H1 (cell line): ENCODE measurements around the gene RND3. TPM values are rescaled to one million over a fixed set of nuclear protein-coding genes. Genes with fewer than 3 reads are reported as not detected.

Source experiments
- CTCF ChIA-PET: fragments of 300-600 bp; sonication (Branson Sonifier 250); formaldehyde crosslinking; loops from one replicate; lab custom pipeline; 2021; ENCODE audit not compliant: partially characterized antibody; lab: Charles Lee
- POLR2A ChIA-PET: fragments of 300-600 bp; sonication (Branson Sonifier 250); formaldehyde crosslinking; loops from one replicate; lab custom pipeline; 2021; ENCODE audit warnings: inconsistent platforms; ENCODE audit not compliant: partially characterized antibody; lab: Charles Lee
- DNase-seq, 2 experiments: peaks; one replicate each; pipeline versions ENCODE4 v3.0.0 to v3.0.0-alpha.2; 2010 to 2022; ENCODE audit warnings: low spot score in 2 of 2, low read depth in 1 of 2, mixed read lengths in 1 of 2
- FAIRE-seq: peaks from 2 replicates; lab custom pipeline; 2011; peaks lifted over from hg19 to GRCh38; lab: Jason Lieb, UNC
- H2AFZ ChIP-seq: 2 replicates; pipeline ENCODE4 v1.8.1; 2012; ENCODE audit warnings: low read length, inconsistent platforms
- H2AK5ac ChIP-seq: 2 replicates; pipeline ENCODE4 v1.6.1; 2013; ENCODE audit warnings: low read depth, low read length
- H2BK120ac ChIP-seq: replicated peaks from 2 replicates; pipeline ENCODE3; 2013; ENCODE audit warnings: low read depth, low read length, inconsistent platforms
- H2BK12ac ChIP-seq: 2 replicates; pipeline ENCODE4 v1.6.1; 2013; ENCODE audit warnings: low read depth, low read length
- H2BK15ac ChIP-seq: 2 replicates; pipeline ENCODE4 v1.6.1; 2013; ENCODE audit warnings: low read length
- H2BK20ac ChIP-seq: 2 replicates; pipeline ENCODE4 v1.6.1; 2013; ENCODE audit warnings: low read length
- H2BK5ac ChIP-seq: 2 replicates; pipeline ENCODE4 v1.6.1; 2013; ENCODE audit warnings: low read depth, low read length
- H3K14ac ChIP-seq: 2 replicates; pipeline ENCODE4 v1.6.1; 2013; ENCODE audit warnings: inconsistent platforms; ENCODE audit not compliant: insufficient read length
- H3K18ac ChIP-seq: 2 replicates; pipeline ENCODE4 v1.6.1; 2013; ENCODE audit warnings: low read length; ENCODE audit errors: extremely low read depth
- H3K23ac ChIP-seq: 2 replicates; pipeline ENCODE4 v1.6.1; 2013; ENCODE audit warnings: inconsistent platforms; ENCODE audit not compliant: insufficient read length
- H3K23me2 ChIP-seq: 2 replicates; pipeline ENCODE4 v1.6.1; 2013; ENCODE audit warnings: low read depth, low read length
- H3K27ac ChIP-seq: 2 replicates; pipeline ENCODE4 v1.6.1; 2011; ENCODE audit warnings: low read depth, low read length, inconsistent platforms
- H3K27me3 ChIP-seq, 4 experiments: replicated peaks in 1 of 4; 1 replicate in 1 of 4; 2 replicates in 3 of 4; pipeline versions ENCODE4 v1.6.1 to v1.8.1; 2011 to 2013; ENCODE audit warnings: low read length in 3 of 4, mild to moderate bottlenecking in 3 of 4, inconsistent platforms in 2 of 4, mixed read lengths in 2 of 4, moderate library complexity in 1 of 4; ENCODE audit not compliant: control insufficient read depth in 3 of 4, insufficient read depth in 3 of 4; ENCODE audit errors: extremely low read depth in 1 of 4
- H3K36me3 ChIP-seq, 4 experiments: 2 replicates each; pipeline versions ENCODE4 v1.6.1 to v1.8.1; 2011 to 2013; ENCODE audit warnings: mild to moderate bottlenecking in 4 of 4, low read length in 3 of 4, moderate library complexity in 2 of 4, control low read depth in 1 of 4, inconsistent platforms in 1 of 4; ENCODE audit not compliant: insufficient read depth in 4 of 4, control insufficient read depth in 2 of 4
- H3K4ac ChIP-seq: replicated peaks from 2 replicates; pipeline ENCODE3; 2013; ENCODE audit warnings: low read length, low read depth, mixed read lengths, inconsistent platforms; ENCODE audit not compliant: insufficient read length
- H3K4me1 ChIP-seq, 4 experiments: replicated peaks in 1 of 4; 1 replicate in 1 of 4; 2 replicates in 3 of 4; pipeline versions ENCODE4 v1.6.1 to v1.8.1; 2011 to 2013; ENCODE audit warnings: low read length in 3 of 4, inconsistent platforms in 2 of 4, mixed read lengths in 1 of 4; ENCODE audit not compliant: insufficient read depth in 4 of 4, control insufficient read depth in 3 of 4
- H3K4me2 ChIP-seq, 2 experiments: 2 replicates each; pipeline versions ENCODE4 v1.6.1 to v1.8.1; 2011 to 2013; ENCODE audit warnings: low read depth in 2 of 2, low read length in 2 of 2, control low read depth in 1 of 2, inconsistent platforms in 1 of 2, mild to moderate bottlenecking in 1 of 2; ENCODE audit not compliant: insufficient read depth in 1 of 2
- H3K4me3 ChIP-seq, 4 experiments: fragments of 200-600, 300-600 bp in 1 of 4; sonication (generic), shearing (Covaris generic), sonication (Bioruptor Twin) in 1 of 4; 2 replicates each; pipeline versions ENCODE4 v1.5.1 to v1.8.1; 2011 to 2016; ENCODE audit warnings: low read length in 4 of 4, low read depth in 3 of 4, control low read depth in 2 of 4, inconsistent platforms in 2 of 4, mild to moderate bottlenecking in 2 of 4, mixed read lengths in 1 of 4, moderate library complexity in 1 of 4; ENCODE audit not compliant: insufficient read depth in 2 of 4; ENCODE audit errors: extremely low read depth in 1 of 4
- H3K56ac ChIP-seq: replicated peaks from 2 replicates; pipeline ENCODE3; 2013; ENCODE audit warnings: low read depth, mild to moderate bottlenecking, mixed read lengths, low read length, inconsistent platforms; ENCODE audit not compliant: insufficient read length
- H3K79me1 ChIP-seq: 2 replicates; pipeline ENCODE4 v1.6.1; 2013; ENCODE audit warnings: low read depth, low read length, control low read depth
- H3K79me2 ChIP-seq, 2 experiments: 2 replicates each; pipeline versions ENCODE4 v1.6.1 to v1.8.1; 2012 to 2013; ENCODE audit warnings: low read length in 2 of 2, mild to moderate bottlenecking in 2 of 2, inconsistent platforms in 1 of 2; ENCODE audit not compliant: insufficient read depth in 2 of 2, control insufficient read depth in 1 of 2
- H3K9ac ChIP-seq, 4 experiments: replicated peaks in 1 of 4; 1 replicate in 1 of 4; 2 replicates in 3 of 4; pipeline versions ENCODE4 v1.6.1 to v1.8.1; 2011 to 2013; ENCODE audit warnings: low read depth in 3 of 4, low read length in 3 of 4, control low read depth in 2 of 4, mild to moderate bottlenecking in 2 of 4, moderate library complexity in 2 of 4, inconsistent platforms in 1 of 4; ENCODE audit errors: extremely low read depth in 1 of 4
- H3K9me3 ChIP-seq, 2 experiments: 2 replicates each; pipeline versions ENCODE4 v1.6.1 to v1.8.1; 2012 to 2013; ENCODE audit warnings: mild to moderate bottlenecking in 2 of 2, moderate library complexity in 2 of 2, control low read depth in 1 of 2, inconsistent platforms in 1 of 2, low read depth in 1 of 2, low read length in 1 of 2, mixed read lengths in 1 of 2; ENCODE audit not compliant: insufficient read depth in 2 of 2
- H4K20me1 ChIP-seq, 2 experiments: replicated peaks in 1 of 2; 2 replicates each; pipeline versions ENCODE3 to v1.8.1; 2011 to 2013; ENCODE audit warnings: inconsistent platforms in 2 of 2, low read length in 2 of 2, mild to moderate bottlenecking in 1 of 2; ENCODE audit not compliant: insufficient read depth in 2 of 2, control insufficient read depth in 1 of 2
- H4K5ac ChIP-seq: 2 replicates; pipeline ENCODE4 v1.6.1; 2013; ENCODE audit warnings: low read length, low read depth, mixed read lengths, inconsistent platforms; ENCODE audit not compliant: insufficient read length
- H4K8ac ChIP-seq: 2 replicates; pipeline ENCODE4 v1.8.0; 2013; ENCODE audit warnings: mild to moderate bottlenecking, moderate library complexity, low read length, inconsistent platforms; ENCODE audit not compliant: insufficient read depth; ENCODE audit errors: extremely low read depth
- H4K91ac ChIP-seq: replicated peaks from 2 replicates; pipeline ENCODE3; 2013; ENCODE audit warnings: low read length, mixed read lengths, inconsistent platforms; ENCODE audit not compliant: insufficient read length
- CTBP2 ChIP-seq: IDR thresholded peaks from 2 replicates; pipeline ENCODE4 v1.7.0; 2011; ENCODE audit warnings: borderline replicate concordance, mild to moderate bottlenecking, moderate library complexity, mixed read lengths, low read length; ENCODE audit not compliant: insufficient read depth, insufficient read length
- FOSL1 ChIP-seq: IDR thresholded peaks from 2 replicates; pipeline ENCODE4 v1.6.1; 2011; ENCODE audit warnings: mild to moderate bottlenecking, low read depth, low read length, moderate library complexity; ENCODE audit not compliant: insufficient read depth
- GABPA ChIP-seq: IDR thresholded peaks from 2 replicates; pipeline ENCODE4 v1.6.1; 2011; ENCODE audit warnings: mild to moderate bottlenecking, low read length, moderate library complexity, borderline replicate concordance; ENCODE audit not compliant: insufficient read depth
- MAFK ChIP-seq: IDR thresholded peaks from 2 replicates; pipeline ENCODE4 v1.6.1; 2012; ENCODE audit warnings: low read depth, mild to moderate bottlenecking, improper control_type of control experiment, low read length
- NRF1 ChIP-seq: IDR thresholded peaks from 2 replicates; pipeline ENCODE4 v1.6.1; 2011; ENCODE audit warnings: mild to moderate bottlenecking, low read depth, low read length, improper control_type of control experiment
- PHF8 ChIP-seq: fragments of 200-600 bp; sonication (generic); conservative IDR thresholded peaks from 2 replicates; pipeline ENCODE4 v1.7.1; 2012; ENCODE audit warnings: low read depth, mild to moderate bottlenecking, inconsistent platforms, low read length, moderate library complexity
- RBBP5 ChIP-seq: IDR thresholded peaks from 2 replicates; pipeline ENCODE4 v1.7.1; 2012; ENCODE audit warnings: low read depth, mild to moderate bottlenecking, inconsistent platforms, low read length, moderate library complexity, borderline replicate concordance
- RFX5 ChIP-seq: IDR thresholded peaks from 2 replicates; pipeline ENCODE4 v1.6.1; 2011; ENCODE audit warnings: low read depth, low read length, improper control_type of control experiment, borderline replicate concordance
- SIRT6 ChIP-seq: IDR thresholded peaks from one replicate; pipeline ENCODE4 v1.7.1; 2012; ENCODE audit warnings: low read length, inconsistent platforms
- SP2 ChIP-seq: IDR thresholded peaks from 2 replicates; pipeline ENCODE4 v1.6.1; 2012; ENCODE audit warnings: mild to moderate bottlenecking, low read length, inconsistent platforms
- YY1 ChIP-seq: IDR thresholded peaks from 2 replicates; pipeline ENCODE4 v1.6.1; 2011; ENCODE audit warnings: low read depth, mild to moderate bottlenecking, low read length
- ZNF274 ChIP-seq: IDR thresholded peaks from 2 replicates; pipeline ENCODE4 v1.7.0; 2012; ENCODE audit warnings: low read length, borderline replicate concordance; ENCODE audit errors: extremely low read depth
- WGBS, 2 experiments: shearing (Covaris generic) in 1 of 2; methylation state at CpG; one replicate each; pipeline versions ENCODE4 v1.1.6 to v1.1.7; 2013 to 2015; ENCODE audit warnings: low lambda C conversion rate in 2 of 2, mixed read lengths in 2 of 2, inconsistent platforms in 1 of 2, low coverage in 1 of 2, missing lambda C conversion rate in 1 of 2; ENCODE audit not compliant: insufficient replicate concordance in 2 of 2, insufficient coverage in 1 of 2, insufficient read length in 1 of 2; ENCODE audit errors: extremely low coverage in 1 of 2, missing lambda C conversion rate in 1 of 2; 5-methylcytosine and 5-hydroxymethylcytosine counted together
- polyA plus RNA-seq, 7 experiments: library from polyadenylated mRNA; depleted of rRNA in 3 of 7; stranded (reverse) in 5 of 7; unstranded in 2 of 7; fragments of >200 nt in 5 of 7; fragments of 200-250 nt in 2 of 7; gene quantifications; 1 replicate in 5 of 7; 2 replicates in 1 of 7; 4 replicates in 1 of 7; pipeline versions ENCODE4 v1.2.1 to v1.2.3, GENCODE V29; 2011 to 2013; ENCODE audit warnings: missing spikeins in 2 of 7, mixed read lengths in 2 of 7
- total RNA-seq: library from RNA; stranded (reverse); fragmentation: NEBNext Ultra II Directional; extraction: Animal tissue kit (Norgen Biotek cat#: 25700); gene quantifications from 2 replicates; pipeline ENCODE4 v1.2.1, GENCODE V29; 2021

Gene RND3
- total and polyA plus RNA-seq, 2 of the 8 experiments (the other 6 are each of a cell fraction or from before 2014, with no cell fraction given) = 12.2 to 25.6 TPM

GRCh38 chr2:150479075-150479915 lies 8.2 kb downstream of the RND3 start:
- Histone ChIP-seq H3K4me2 (no peak overlapping the region; a peak in 1 of 4 replicates), H3K27ac (no peak overlapping the region), H3K4me1 (peaks cover 1 to 17% (median 11%) of the 10 kb centered on the region in 4 experiments; a peak in 6 of 7 replicates), H3K9ac (no peak overlapping the region), H2AK5ac (no peak overlapping the region), H2BK120ac (no peak overlapping the region), H4K5ac (no peak overlapping the region), H3K18ac (no peak overlapping the region), H3K23me2 (no peaks in the 10 kb centered on the region), H4K20me1 (peaks cover 21 to 25% of the 10 kb centered on the region in 2 experiments), H3K79me2 (peaks cover 17 to 100% of the 10 kb centered on the region in 2 experiments), H3K79me1 (peaks cover 3% of the 10 kb centered on the region), H2BK15ac (no peak overlapping the region), H3K23ac (no peak overlapping the region), H2BK5ac (no peak overlapping the region), H4K8ac (no peak overlapping the region), H3K27me3 (no peaks in the 10 kb centered on the region), H3K14ac (no peak overlapping the region), H2BK12ac (no peak overlapping the region), H3K56ac (no peak overlapping the region), H3K36me3 (peaks cover 2 to 10% (median 3%) of the 10 kb centered on the region in 4 experiments; a peak in 5 of 8 replicates), H2AFZ (no peak overlapping the region), H2BK20ac (no peak overlapping the region), H3K9me3 (no peaks in the 10 kb centered on the region), H3K4me3 (no peak overlapping the region), H3K4ac (no peak overlapping the region), H4K91ac (no peak overlapping the region)
- ChIA-PET POLR2A (interaction anchor here (0.6 to 1.8 kb wide), 2 partner anchors 11 to 884 kb away, joined by 3 to 13 read pairs; no protein-coding TSS in a partner anchor), CTCF (interaction anchor here (1.3 to 1.5 kb wide), 2 partner anchors 9 to 761 kb away, joined by 4 read pairs; no protein-coding TSS in a partner anchor)
- DNase-seq (no peak), FAIRE-seq (no peak)
- 78% methylated on average over 3 of the region's 3 CpGs; no CpG with 5 or more reads in 1 of the 2 experiments for WGBS, 2 experiments
- TF ChIP-seq YY1 (no peak), PHF8 (no peak), CTBP2 (no peak), GABPA (no peak), RBBP5 (no peak), MAFK (no peak), FOSL1 (no peak), SIRT6 (no peak), NRF1 (no peak), SP2 (no peak), ZNF274 (no peak), RFX5 (no peak)
